H1 (cell line): ENCODE measurements around the gene PNPLA3. TPM values are rescaled to one million over a fixed set of nuclear protein-coding genes. Genes with fewer than 3 reads are reported as not detected.

ENCODE experiments used
- CTCF ChIA-PET: fragments of 300-600 bp; sonication (Branson Sonifier 250); formaldehyde crosslinking; loops from one replicate; lab custom pipeline; 2021; ENCODE audit not compliant: partially characterized antibody; lab: Charles Lee
- POLR2A ChIA-PET: fragments of 300-600 bp; sonication (Branson Sonifier 250); formaldehyde crosslinking; loops from one replicate; lab custom pipeline; 2021; ENCODE audit warnings: inconsistent platforms; ENCODE audit not compliant: partially characterized antibody; lab: Charles Lee
- DNase-seq, 2 experiments: peaks; one replicate each; pipeline versions ENCODE4 v3.0.0 to v3.0.0-alpha.2; 2010 to 2022; ENCODE audit warnings: low spot score in 2 of 2, low read depth in 1 of 2, mixed read lengths in 1 of 2
- FAIRE-seq: peaks from 2 replicates; lab custom pipeline; 2011; peaks lifted over from hg19 to GRCh38; lab: Jason Lieb, UNC
- H2AFZ ChIP-seq: 2 replicates; pipeline ENCODE4 v1.8.1; 2012; ENCODE audit warnings: low read length, inconsistent platforms
- H2AK5ac ChIP-seq: 2 replicates; pipeline ENCODE4 v1.6.1; 2013; ENCODE audit warnings: low read depth, low read length
- H2BK120ac ChIP-seq: replicated peaks from 2 replicates; pipeline ENCODE3; 2013; ENCODE audit warnings: low read depth, low read length, inconsistent platforms
- H2BK12ac ChIP-seq: 2 replicates; pipeline ENCODE4 v1.6.1; 2013; ENCODE audit warnings: low read depth, low read length
- H2BK15ac ChIP-seq: 2 replicates; pipeline ENCODE4 v1.6.1; 2013; ENCODE audit warnings: low read length
- H2BK20ac ChIP-seq: 2 replicates; pipeline ENCODE4 v1.6.1; 2013; ENCODE audit warnings: low read length
- H2BK5ac ChIP-seq: 2 replicates; pipeline ENCODE4 v1.6.1; 2013; ENCODE audit warnings: low read depth, low read length
- H3K14ac ChIP-seq: 2 replicates; pipeline ENCODE4 v1.6.1; 2013; ENCODE audit warnings: inconsistent platforms; ENCODE audit not compliant: insufficient read length
- H3K18ac ChIP-seq: 2 replicates; pipeline ENCODE4 v1.6.1; 2013; ENCODE audit warnings: low read length; ENCODE audit errors: extremely low read depth
- H3K23ac ChIP-seq: 2 replicates; pipeline ENCODE4 v1.6.1; 2013; ENCODE audit warnings: inconsistent platforms; ENCODE audit not compliant: insufficient read length
- H3K23me2 ChIP-seq: 2 replicates; pipeline ENCODE4 v1.6.1; 2013; ENCODE audit warnings: low read depth, low read length
- H3K27ac ChIP-seq: 2 replicates; pipeline ENCODE4 v1.6.1; 2011; ENCODE audit warnings: low read depth, low read length, inconsistent platforms
- H3K27me3 ChIP-seq, 4 experiments: replicated peaks in 1 of 4; 1 replicate in 1 of 4; 2 replicates in 3 of 4; pipeline versions ENCODE4 v1.6.1 to v1.8.1; 2011 to 2013; ENCODE audit warnings: low read length in 3 of 4, mild to moderate bottlenecking in 3 of 4, inconsistent platforms in 2 of 4, mixed read lengths in 2 of 4, moderate library complexity in 1 of 4; ENCODE audit not compliant: control insufficient read depth in 3 of 4, insufficient read depth in 3 of 4; ENCODE audit errors: extremely low read depth in 1 of 4
- H3K36me3 ChIP-seq, 4 experiments: 2 replicates each; pipeline versions ENCODE4 v1.6.1 to v1.8.1; 2011 to 2013; ENCODE audit warnings: mild to moderate bottlenecking in 4 of 4, low read length in 3 of 4, moderate library complexity in 2 of 4, control low read depth in 1 of 4, inconsistent platforms in 1 of 4; ENCODE audit not compliant: insufficient read depth in 4 of 4, control insufficient read depth in 2 of 4
- H3K4ac ChIP-seq: replicated peaks from 2 replicates; pipeline ENCODE3; 2013; ENCODE audit warnings: low read length, low read depth, mixed read lengths, inconsistent platforms; ENCODE audit not compliant: insufficient read length
- H3K4me1 ChIP-seq, 4 experiments: replicated peaks in 1 of 4; 1 replicate in 1 of 4; 2 replicates in 3 of 4; pipeline versions ENCODE4 v1.6.1 to v1.8.1; 2011 to 2013; ENCODE audit warnings: low read length in 3 of 4, inconsistent platforms in 2 of 4, mixed read lengths in 1 of 4; ENCODE audit not compliant: insufficient read depth in 4 of 4, control insufficient read depth in 3 of 4
- H3K4me2 ChIP-seq, 2 experiments: 2 replicates each; pipeline versions ENCODE4 v1.6.1 to v1.8.1; 2011 to 2013; ENCODE audit warnings: low read depth in 2 of 2, low read length in 2 of 2, control low read depth in 1 of 2, inconsistent platforms in 1 of 2, mild to moderate bottlenecking in 1 of 2; ENCODE audit not compliant: insufficient read depth in 1 of 2
- H3K4me3 ChIP-seq, 4 experiments: fragments of 200-600, 300-600 bp in 1 of 4; sonication (generic), shearing (Covaris generic), sonication (Bioruptor Twin) in 1 of 4; 2 replicates each; pipeline versions ENCODE4 v1.5.1 to v1.8.1; 2011 to 2016; ENCODE audit warnings: low read length in 4 of 4, low read depth in 3 of 4, control low read depth in 2 of 4, inconsistent platforms in 2 of 4, mild to moderate bottlenecking in 2 of 4, mixed read lengths in 1 of 4, moderate library complexity in 1 of 4; ENCODE audit not compliant: insufficient read depth in 2 of 4; ENCODE audit errors: extremely low read depth in 1 of 4
- H3K56ac ChIP-seq: replicated peaks from 2 replicates; pipeline ENCODE3; 2013; ENCODE audit warnings: low read depth, mild to moderate bottlenecking, mixed read lengths, low read length, inconsistent platforms; ENCODE audit not compliant: insufficient read length
- H3K79me1 ChIP-seq: 2 replicates; pipeline ENCODE4 v1.6.1; 2013; ENCODE audit warnings: low read depth, low read length, control low read depth
- H3K79me2 ChIP-seq, 2 experiments: 2 replicates each; pipeline versions ENCODE4 v1.6.1 to v1.8.1; 2012 to 2013; ENCODE audit warnings: low read length in 2 of 2, mild to moderate bottlenecking in 2 of 2, inconsistent platforms in 1 of 2; ENCODE audit not compliant: insufficient read depth in 2 of 2, control insufficient read depth in 1 of 2
- H3K9ac ChIP-seq, 4 experiments: replicated peaks in 1 of 4; 1 replicate in 1 of 4; 2 replicates in 3 of 4; pipeline versions ENCODE4 v1.6.1 to v1.8.1; 2011 to 2013; ENCODE audit warnings: low read depth in 3 of 4, low read length in 3 of 4, control low read depth in 2 of 4, mild to moderate bottlenecking in 2 of 4, moderate library complexity in 2 of 4, inconsistent platforms in 1 of 4; ENCODE audit errors: extremely low read depth in 1 of 4
- H3K9me3 ChIP-seq, 2 experiments: 2 replicates each; pipeline versions ENCODE4 v1.6.1 to v1.8.1; 2012 to 2013; ENCODE audit warnings: mild to moderate bottlenecking in 2 of 2, moderate library complexity in 2 of 2, control low read depth in 1 of 2, inconsistent platforms in 1 of 2, low read depth in 1 of 2, low read length in 1 of 2, mixed read lengths in 1 of 2; ENCODE audit not compliant: insufficient read depth in 2 of 2
- H4K20me1 ChIP-seq, 2 experiments: replicated peaks in 1 of 2; 2 replicates each; pipeline versions ENCODE3 to v1.8.1; 2011 to 2013; ENCODE audit warnings: inconsistent platforms in 2 of 2, low read length in 2 of 2, mild to moderate bottlenecking in 1 of 2; ENCODE audit not compliant: insufficient read depth in 2 of 2, control insufficient read depth in 1 of 2
- H4K5ac ChIP-seq: 2 replicates; pipeline ENCODE4 v1.6.1; 2013; ENCODE audit warnings: low read length, low read depth, mixed read lengths, inconsistent platforms; ENCODE audit not compliant: insufficient read length
- H4K8ac ChIP-seq: 2 replicates; pipeline ENCODE4 v1.8.0; 2013; ENCODE audit warnings: mild to moderate bottlenecking, moderate library complexity, low read length, inconsistent platforms; ENCODE audit not compliant: insufficient read depth; ENCODE audit errors: extremely low read depth
- H4K91ac ChIP-seq: replicated peaks from 2 replicates; pipeline ENCODE3; 2013; ENCODE audit warnings: low read length, mixed read lengths, inconsistent platforms; ENCODE audit not compliant: insufficient read length
- BCL11A ChIP-seq, 2 experiments: IDR thresholded peaks; one replicate each; pipeline ENCODE4 v1.6.1; 2011; ENCODE audit warnings: low read depth in 2 of 2, low read length in 2 of 2, mild to moderate bottlenecking in 2 of 2
- CBX5 ChIP-seq: fragments of 300-800, 300-1000 bp; sonication (generic); IDR thresholded peaks from 2 replicates; pipeline ENCODE4 v1.7.1; 2016; ENCODE audit warnings: antibody characterized with exemption, low read length, low read depth
- CHD2 ChIP-seq: IDR thresholded peaks from 2 replicates; pipeline ENCODE4 v1.6.1; 2012; ENCODE audit warnings: low read length, improper control_type of control experiment
- EZH2 ChIP-seq: fragments of 200-600 bp; sonication (generic); IDR thresholded peaks from 2 replicates; pipeline ENCODE4 v1.7.1; 2012; ENCODE audit warnings: low read depth, mild to moderate bottlenecking, moderate library complexity, low read length, inconsistent platforms; ENCODE audit not compliant: severe bottlenecking
- JUN ChIP-seq: IDR thresholded peaks from 2 replicates; pipeline ENCODE4 v1.6.1; 2011; ENCODE audit warnings: low read depth, mild to moderate bottlenecking, improper control_type of control experiment, low read length
- NANOG ChIP-seq: IDR thresholded peaks from 2 replicates; pipeline ENCODE4 v1.6.1; 2011; ENCODE audit warnings: low read length, low read depth, mild to moderate bottlenecking, inconsistent platforms; ENCODE audit not compliant: insufficient read depth, poor library complexity, severe bottlenecking
- NRF1 ChIP-seq: IDR thresholded peaks from 2 replicates; pipeline ENCODE4 v1.6.1; 2011; ENCODE audit warnings: mild to moderate bottlenecking, low read depth, low read length, improper control_type of control experiment
- SP2 ChIP-seq: IDR thresholded peaks from 2 replicates; pipeline ENCODE4 v1.6.1; 2012; ENCODE audit warnings: mild to moderate bottlenecking, low read length, inconsistent platforms
- SP4 ChIP-seq: IDR thresholded peaks from 2 replicates; pipeline ENCODE4 v1.6.1; 2012; ENCODE audit warnings: low read length, inconsistent platforms
- SUZ12 ChIP-seq: fragments of 200-600 bp; sonication (generic); IDR thresholded peaks from 2 replicates; pipeline ENCODE4 v1.6.1; 2012; ENCODE audit warnings: mild to moderate bottlenecking, inconsistent platforms, low read length, moderate library complexity, mixed read lengths
- WGBS, 2 experiments: shearing (Covaris generic) in 1 of 2; methylation state at CpG; one replicate each; pipeline versions ENCODE4 v1.1.6 to v1.1.7; 2013 to 2015; ENCODE audit warnings: low lambda C conversion rate in 2 of 2, mixed read lengths in 2 of 2, inconsistent platforms in 1 of 2, low coverage in 1 of 2, missing lambda C conversion rate in 1 of 2; ENCODE audit not compliant: insufficient replicate concordance in 2 of 2, insufficient coverage in 1 of 2, insufficient read length in 1 of 2; ENCODE audit errors: extremely low coverage in 1 of 2, missing lambda C conversion rate in 1 of 2; 5-methylcytosine and 5-hydroxymethylcytosine counted together
- polyA plus RNA-seq, 7 experiments: library from polyadenylated mRNA; depleted of rRNA in 3 of 7; stranded (reverse) in 5 of 7; unstranded in 2 of 7; fragments of >200 nt in 5 of 7; fragments of 200-250 nt in 2 of 7; gene quantifications; 1 replicate in 5 of 7; 2 replicates in 1 of 7; 4 replicates in 1 of 7; pipeline versions ENCODE4 v1.2.1 to v1.2.3, GENCODE V29; 2011 to 2013; ENCODE audit warnings: missing spikeins in 2 of 7, mixed read lengths in 2 of 7
- total RNA-seq: library from RNA; stranded (reverse); fragmentation: NEBNext Ultra II Directional; extraction: Animal tissue kit (Norgen Biotek cat#: 25700); gene quantifications from 2 replicates; pipeline ENCODE4 v1.2.1, GENCODE V29; 2021
- TF ChIP-seq, protein P1 (sequence below), 3 experiments: IDR thresholded peaks; 1 replicate in 2 of 3; 2 replicates in 1 of 3; pipeline versions ENCODE4 v1.5.1 to v1.6.1; 2011; ENCODE audit warnings: low read length in 3 of 3, mild to moderate bottlenecking in 3 of 3, inconsistent platforms in 2 of 3, low read depth in 1 of 3, moderate library complexity in 1 of 3; ENCODE audit not compliant: insufficient read depth in 1 of 3; ENCODE audit errors: control extremely low read depth in 1 of 3

Gene PNPLA3
- total and polyA plus RNA-seq, 2 of the 8 experiments (the other 6 are each of a cell fraction or from before 2014, with no cell fraction given): 17.5 to 23.4 TPM

DNA sequence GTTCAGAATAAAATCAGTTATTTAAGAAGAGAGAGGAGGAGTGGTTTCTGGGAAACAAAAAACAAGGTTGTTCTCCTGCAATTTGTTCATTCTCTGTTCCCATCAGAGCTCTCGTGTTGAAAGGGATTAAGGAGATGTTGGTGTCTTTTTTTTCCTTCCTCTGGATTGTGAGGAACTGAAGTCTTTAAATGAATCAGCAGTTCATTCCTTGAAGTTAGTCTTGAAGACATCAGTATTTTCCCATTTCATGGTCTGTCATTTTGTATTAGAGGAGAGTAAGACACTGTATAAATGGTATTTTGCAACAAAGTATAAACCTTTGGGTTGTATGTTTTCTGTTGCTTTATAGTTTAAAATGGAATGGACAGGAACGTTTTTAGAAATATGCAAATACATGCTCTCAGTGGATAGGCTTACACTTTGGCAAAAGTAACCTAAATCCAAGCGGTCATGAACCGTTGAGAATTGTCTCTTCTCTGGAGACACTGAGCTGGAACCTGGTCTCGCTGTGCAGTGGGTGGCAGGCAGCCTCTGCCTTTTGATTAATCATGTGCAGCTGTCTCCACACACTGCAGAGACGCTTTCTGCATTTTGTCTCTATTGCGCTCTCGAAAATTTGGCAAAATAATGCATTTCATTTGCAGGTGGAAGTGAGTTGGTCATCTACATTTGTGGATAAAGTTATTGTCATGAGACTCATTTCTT lies 64.7 kb downstream of the PNPLA3 start:
- no peak overlapping the region for H2BK5ac ChIP-seq
- TF ChIP-seq EZH2 (no peak), NANOG (no peak), NRF1 (no peak), JUN (no peak), CHD2 (no peak), BCL11A (IDR thresholded peaks at IDR 0.05; ENCODE audit: low read depth in 2 of 2, low read length in 2 of 2) (no peak), CBX5 (no peak), SP2 (no peak), SUZ12 (no peak), SP4 (no peak)
- TF ChIP-seq, protein P1, sequence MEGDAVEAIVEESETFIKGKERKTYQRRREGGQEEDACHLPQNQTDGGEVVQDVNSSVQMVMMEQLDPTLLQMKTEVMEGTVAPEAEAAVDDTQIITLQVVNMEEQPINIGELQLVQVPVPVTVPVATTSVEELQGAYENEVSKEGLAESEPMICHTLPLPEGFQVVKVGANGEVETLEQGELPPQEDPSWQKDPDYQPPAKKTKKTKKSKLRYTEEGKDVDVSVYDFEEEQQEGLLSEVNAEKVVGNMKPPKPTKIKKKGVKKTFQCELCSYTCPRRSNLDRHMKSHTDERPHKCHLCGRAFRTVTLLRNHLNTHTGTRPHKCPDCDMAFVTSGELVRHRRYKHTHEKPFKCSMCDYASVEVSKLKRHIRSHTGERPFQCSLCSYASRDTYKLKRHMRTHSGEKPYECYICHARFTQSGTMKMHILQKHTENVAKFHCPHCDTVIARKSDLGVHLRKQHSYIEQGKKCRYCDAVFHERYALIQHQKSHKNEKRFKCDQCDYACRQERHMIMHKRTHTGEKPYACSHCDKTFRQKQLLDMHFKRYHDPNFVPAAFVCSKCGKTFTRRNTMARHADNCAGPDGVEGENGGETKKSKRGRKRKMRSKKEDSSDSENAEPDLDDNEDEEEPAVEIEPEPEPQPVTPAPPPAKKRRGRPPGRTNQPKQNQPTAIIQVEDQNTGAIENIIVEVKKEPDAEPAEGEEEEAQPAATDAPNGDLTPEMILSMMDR (IDR thresholded peaks at IDR 0.05; ENCODE audit: control extremely low read depth in 1 of 3, insufficient read depth in 1 of 3, low read depth in 1 of 3, low read length in 3 of 3): no peak

More for the DNA sequence above, 64.7 kb downstream of the PNPLA3 start:
- H4K91ac ChIP-seq: no peak overlapping the region
- no peak overlapping the region for H3K4me2 ChIP-seq
- no peaks in the 10 kb centered on the region for H3K23me2 ChIP-seq
- no peak overlapping the region for H2BK15ac ChIP-seq
- H2AFZ ChIP-seq: no peak overlapping the region
- no peak overlapping the region for H2BK20ac ChIP-seq
- no peak overlapping the region for H2BK120ac ChIP-seq
- H3K4me1 ChIP-seq: peaks cover 0 to 2% (median 1%) of the 10 kb centered on the region in 4 experiments; a peak in 3 of 7 replicates
- no peak overlapping the region for H3K18ac ChIP-seq
- H3K4ac ChIP-seq: no peak overlapping the region
- H3K9me3 ChIP-seq: no peaks in the 10 kb centered on the region
- no peak for DNase-seq
- no peak overlapping the region for H3K27ac ChIP-seq
- no peak overlapping the region for H3K14ac ChIP-seq
- no peak for FAIRE-seq
- WGBS, 2 experiments: 90% methylated on average over 8 of the region's 8 CpGs; no CpG with 5 or more reads in 1 of the 2 experiments
- H3K36me3 ChIP-seq: peaks cover 8 to 44% (median 26%) of the 10 kb centered on the region in 4 experiments
- no peak overlapping the region for H4K5ac ChIP-seq
- no peak overlapping the region for H3K4me3 ChIP-seq
- POLR2A ChIA-PET: no interaction called here
- H4K8ac ChIP-seq: no peak overlapping the region
- no peaks in the 10 kb centered on the region for H3K79me2 ChIP-seq
- H2AK5ac ChIP-seq: no peak overlapping the region
- CTCF ChIA-PET: interaction anchor here (0.8 to 1.8 kb wide), 3 partner anchors 8 to 639 kb away, joined by 3 to 4 read pairs (median 4); no protein-coding TSS in a partner anchor
- H3K56ac ChIP-seq: no peak overlapping the region
- H3K27me3 ChIP-seq: no peaks in the 10 kb centered on the region
- H2BK12ac ChIP-seq: no peak overlapping the region
- H4K20me1 ChIP-seq: peaks cover 2 to 5% of the 10 kb centered on the region in 2 experiments
- no peaks in the 10 kb centered on the region for H3K79me1 ChIP-seq
- no peak overlapping the region for H3K9ac ChIP-seq
- no peak overlapping the region for H3K23ac ChIP-seq
